HG03469 (cell line): ENCODE results near the gene PSRC1.

Source experiments
- ATAC-seq: cut with Tn5 transposase; IDR thresholded peaks from one replicate; pipeline ENCODE4 v1.9.1; 2021; ENCODE audit warnings: mild to moderate bottlenecking, moderate library complexity, moderate number of reproducible peaks; ENCODE audit not compliant: unreplicated experiment

PSRC1 gene

DNA sequence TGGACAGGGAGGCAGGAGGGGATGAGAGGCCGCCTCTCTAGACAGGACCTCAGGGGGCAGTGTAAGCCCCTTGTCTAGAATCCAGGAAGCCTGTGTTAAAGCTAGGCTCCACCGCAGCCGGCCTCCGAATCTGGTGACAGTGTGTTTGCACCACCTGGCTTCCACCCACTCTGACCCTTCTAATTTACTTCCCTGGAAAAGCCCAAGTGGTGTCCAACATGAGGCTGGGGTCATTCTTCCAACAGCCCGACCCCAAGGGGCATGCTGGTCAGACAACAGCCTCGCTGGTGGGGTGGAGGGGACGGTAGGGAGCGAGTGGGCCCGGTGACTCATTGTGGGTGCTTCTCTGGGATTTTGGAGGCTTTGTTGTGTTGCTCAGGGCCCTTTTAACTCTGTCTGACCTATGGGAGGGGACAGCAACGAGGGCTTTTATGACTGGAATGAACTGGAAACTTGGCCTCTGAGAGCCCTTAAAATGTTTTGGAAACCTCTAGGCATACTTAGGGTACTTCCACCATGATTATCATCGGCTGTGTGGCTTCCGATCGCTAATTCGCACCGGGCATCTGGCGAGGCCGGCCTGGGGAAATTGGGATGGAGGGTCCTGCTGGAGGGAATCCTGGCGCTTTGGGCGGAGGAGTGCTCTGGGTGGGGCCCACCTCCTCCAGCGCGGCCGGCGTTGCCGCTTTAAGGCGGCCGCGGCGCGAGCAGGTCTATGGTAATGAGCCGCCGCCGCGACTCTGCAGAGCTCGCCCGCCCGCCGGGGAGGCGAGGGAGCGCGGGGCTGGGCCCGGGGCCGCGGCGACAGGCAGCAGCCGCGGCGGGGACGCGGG is 33.9 kb downstream of the PSRC1 start, which contains the start of gene CELSR2:
CELSR2 (plus strand) TSS at position 743 of the 833 bp plus-strand sequence. CDS start 541 bp downstream, outside the sequence.
- ATAC-seq = peak; percentile 51

DNA sequence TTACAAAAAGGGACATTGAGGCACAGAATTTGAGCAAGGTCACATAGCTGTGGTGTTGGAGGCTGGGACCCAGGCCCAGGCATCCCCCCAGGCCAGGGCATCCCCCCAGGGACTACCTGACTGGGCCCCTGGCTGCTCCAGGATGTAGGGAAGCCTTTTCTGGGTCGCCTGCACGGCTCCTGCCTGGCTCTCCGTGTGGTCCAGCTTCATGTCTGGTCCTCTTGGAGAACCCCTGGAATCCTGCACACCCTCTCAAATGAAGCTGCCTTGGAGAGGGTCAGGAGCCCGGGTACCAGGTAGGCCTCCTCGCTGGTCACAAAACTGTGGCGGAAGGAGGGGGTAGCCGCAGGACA is 34.5 kb downstream of the PSRC1 start:
- ATAC-seq = no peak

GRCh38 chr1:109247401-109248365 is 35.3 kb downstream of the PSRC1 start:
- no peak for ATAC-seq

DNA sequence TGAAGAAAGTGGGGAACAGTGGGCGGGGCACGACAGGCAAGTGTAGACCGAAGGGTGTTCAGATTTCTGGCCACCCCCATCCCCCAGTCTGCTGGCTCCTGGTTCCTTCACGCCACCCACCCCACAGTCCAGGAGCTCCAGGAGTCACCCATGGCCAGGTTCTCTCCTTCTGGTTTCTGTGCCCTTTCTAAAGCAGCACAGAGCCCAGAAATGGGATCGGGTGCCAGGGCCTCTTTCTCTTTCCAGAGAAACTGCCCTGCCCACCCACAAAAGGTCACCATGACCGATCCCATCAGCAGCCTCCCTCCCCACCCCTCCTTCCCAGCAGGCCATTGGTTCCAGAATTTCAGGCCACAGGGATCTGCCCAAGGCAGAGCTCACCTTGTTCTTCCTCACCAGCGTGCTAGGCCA is 36.8 kb downstream of the PSRC1 start:
- no peak for ATAC-seq

- no peak for ATAC-seq
Observed at GRCh38 chr1:109243860-109244552, 38.9 kb downstream of the PSRC1 start.

GRCh38 chr1:109243221-109243620 is 39.7 kb downstream of the PSRC1 start:
- ATAC-seq = no peak

DNA sequence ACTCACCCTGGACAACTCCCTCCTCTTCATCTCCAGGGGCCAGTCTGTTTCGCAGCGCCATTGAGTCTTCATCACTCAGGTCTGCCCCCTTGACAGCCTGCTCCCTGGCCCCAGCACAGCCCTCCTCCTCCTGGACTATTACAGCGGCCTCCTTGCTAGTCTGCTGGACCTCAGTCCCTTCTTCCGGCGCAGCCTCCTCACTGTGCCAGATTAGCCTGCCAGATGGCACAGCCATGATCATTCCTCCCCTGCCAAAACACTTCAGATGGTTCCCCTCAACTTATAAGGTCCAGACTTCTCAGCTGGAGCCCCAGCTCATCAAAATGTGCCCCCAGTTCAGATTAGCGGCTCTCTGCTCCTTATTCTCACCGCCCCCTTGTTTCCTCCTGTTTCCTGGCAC is 40.6 kb downstream of the PSRC1 start:
- ATAC-seq = no peak

DNA sequence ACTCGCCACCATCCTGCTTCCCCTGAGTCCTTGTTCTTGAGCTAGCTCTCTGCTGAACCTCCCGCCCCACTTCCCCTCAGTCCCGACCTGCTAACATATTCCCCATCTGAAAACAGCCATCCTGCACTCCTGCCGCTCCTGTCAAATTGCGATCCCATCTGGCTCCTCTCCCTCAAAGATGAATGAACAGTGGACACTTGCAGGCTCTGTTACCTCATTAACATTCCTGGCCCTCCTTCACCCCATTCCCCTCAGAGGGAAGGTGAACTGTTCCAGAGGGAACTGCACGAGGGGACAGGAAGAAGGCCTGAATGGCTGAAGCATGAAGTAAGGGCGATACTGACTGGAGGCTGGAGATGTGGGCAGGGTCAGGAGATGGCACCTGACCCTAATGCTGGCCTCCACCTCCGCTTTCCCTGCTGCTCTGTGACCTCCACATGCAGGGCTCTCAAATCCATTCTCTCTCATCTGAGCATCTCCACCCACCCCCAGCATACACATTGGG is 41.1 kb downstream of the PSRC1 start:
- ATAC-seq = no peak

DNA sequence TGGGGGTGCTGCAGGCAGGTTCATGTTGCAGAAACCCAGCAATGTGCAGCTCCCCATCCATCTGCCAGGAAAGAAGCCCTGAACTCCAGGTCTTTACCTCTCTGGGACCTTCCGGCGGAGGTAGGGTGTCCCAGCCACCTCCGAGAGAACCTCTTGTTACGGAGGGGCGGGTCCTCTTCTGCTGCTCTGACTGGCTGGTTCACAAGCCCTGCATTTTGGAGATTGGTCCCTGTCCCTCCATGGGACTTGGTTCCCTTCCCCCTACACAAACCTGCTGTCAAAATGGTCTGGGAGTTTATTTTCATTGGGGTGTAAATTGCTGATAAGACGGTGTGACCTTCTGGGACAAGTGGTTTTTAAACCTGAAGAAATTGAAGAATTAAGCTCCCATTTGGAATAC is 41.6 kb downstream of the PSRC1 start:
- no peak for ATAC-seq

DNA sequence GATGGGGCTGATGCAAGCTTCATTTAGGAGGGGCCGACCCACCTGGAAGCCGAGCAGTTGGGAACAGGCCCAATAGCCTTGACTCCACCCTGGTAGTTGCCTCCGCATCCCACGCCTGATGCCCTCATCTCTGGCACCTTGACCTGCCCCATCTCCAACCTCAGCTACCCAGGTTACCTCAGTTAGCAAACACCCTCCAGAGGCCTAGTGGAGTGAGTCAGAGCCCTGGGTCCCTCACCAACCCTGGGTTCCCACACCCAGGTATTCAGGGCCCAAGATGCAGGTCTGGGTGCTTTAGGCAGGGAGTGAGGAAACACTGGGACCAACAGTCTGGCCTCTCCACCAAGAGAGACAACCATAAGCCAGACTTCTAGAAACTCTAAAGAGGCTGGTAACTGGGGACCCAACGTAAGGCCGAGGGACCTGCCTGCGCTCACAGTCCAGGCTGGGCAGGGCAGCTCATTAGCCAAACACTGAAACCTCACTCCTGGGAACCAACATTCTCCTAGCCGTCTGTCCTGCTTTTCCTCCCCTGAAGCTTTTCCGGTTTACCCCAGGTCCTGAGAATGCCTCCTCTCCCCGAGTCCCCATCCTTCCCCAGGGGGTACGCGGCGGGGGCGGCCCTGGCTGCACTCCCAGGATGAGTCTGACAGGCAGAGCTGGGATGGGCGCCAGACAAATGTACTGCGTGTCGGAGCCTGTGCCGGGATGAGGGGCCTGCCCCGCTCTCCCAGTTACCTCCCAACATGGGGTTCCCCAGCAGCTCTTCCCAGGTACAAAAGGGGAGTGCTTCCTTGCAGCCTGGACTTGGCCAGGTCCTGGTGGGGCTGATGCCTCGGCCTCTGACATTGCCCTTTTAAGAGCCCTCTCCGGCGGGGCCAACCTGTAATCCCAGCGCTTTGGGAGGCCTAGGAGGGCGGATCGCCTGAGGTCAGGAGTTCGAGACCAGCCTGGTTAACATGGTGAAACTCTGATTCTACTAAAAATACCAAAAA is 42.5 kb downstream of the PSRC1 start:
- ATAC-seq = no peak

- no peak for ATAC-seq
Observed at GRCh38 chr1:109239409-109240068, 43.4 kb downstream of the PSRC1 start.

DNA sequence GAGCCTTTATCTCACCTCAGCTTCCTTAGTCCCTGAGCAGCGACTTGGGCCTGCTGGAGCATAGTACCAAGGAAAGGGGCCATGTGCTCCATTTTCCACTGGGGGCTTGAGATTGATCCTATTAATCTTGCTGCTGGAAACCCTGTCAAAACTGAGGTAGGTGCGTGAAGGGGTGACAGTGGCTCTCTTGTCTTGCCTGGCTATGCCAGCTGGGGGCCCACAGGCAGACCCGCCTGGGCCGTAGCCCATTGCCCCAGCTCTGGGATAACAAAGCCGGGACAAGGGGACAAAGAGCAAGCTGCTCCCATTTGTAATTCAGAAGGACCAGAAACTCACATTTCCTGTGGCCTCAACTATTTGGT is 43.9 kb downstream of the PSRC1 start:
- no peak for ATAC-seq

GRCh38 chr1:109238382-109238781 is 44.6 kb downstream of the PSRC1 start:
- ATAC-seq = no peak

GRCh38 chr1:109237512-109237911 is 45.4 kb downstream of the PSRC1 start:
- ATAC-seq = no peak

- no peak for ATAC-seq
Observed at GRCh38 chr1:109235137-109235536, 47.8 kb downstream of the PSRC1 start.

DNA sequence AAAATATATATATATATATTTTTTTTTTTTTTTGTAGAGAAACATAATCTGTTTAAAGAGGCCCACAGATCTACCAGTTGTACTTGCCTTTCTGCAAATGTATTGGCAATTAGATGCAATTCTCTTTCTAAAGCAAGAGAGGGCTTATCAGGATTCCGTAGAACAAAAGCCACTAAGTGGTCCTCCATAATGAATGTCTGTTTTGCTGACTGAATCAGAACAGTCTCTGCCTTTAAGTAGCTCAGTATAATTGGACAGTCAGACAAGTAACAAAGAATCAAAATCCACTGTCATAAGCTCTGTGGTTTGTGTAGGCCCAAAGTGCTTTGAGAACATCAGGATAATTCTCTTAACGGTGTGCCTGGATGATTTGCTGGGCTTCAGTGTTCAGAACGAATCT is 51.9 kb downstream of the PSRC1 start:
- ATAC-seq = no peak
